ENCODE measurements around the gene PIGR. TPM values are rescaled to one million over a fixed set of nuclear protein-coding genes. Genes with fewer than 3 reads are reported as not detected.

Gene PIGR
- polyA plus RNA-seq, 1 of the 3 experiments (the other 2 are of a cell fraction): not detected

- no peak overlapping the region for H3K4me2 ChIP-seq
- no peak overlapping the region for H3K4me3 ChIP-seq (ENCODE audit: low read depth in 2 of 2, low read length in 1 of 2)
- H3K9ac ChIP-seq: no peak overlapping the region
- H3K4me1 ChIP-seq (ENCODE audit: control insufficient read depth in 1 of 2, insufficient read depth in 2 of 2, low read depth in 1 of 2, low read length in 1 of 2): no peaks in the 10 kb centered on the region
- H3F3A ChIP-seq (replicated peaks; ENCODE audit: insufficient read depth): no peaks in the 10 kb centered on the region
- H3K9me2 ChIP-seq: no peaks in the 10 kb centered on the region
- no peak for TF ChIP-seq FOSL2 (IDR thresholded peaks at IDR 0.05; ENCODE audit: borderline replicate concordance, low read depth)
- no peak for TF ChIP-seq CTCF (IDR thresholded peaks at IDR 0.05)
- TF ChIP-seq GABPA (IDR thresholded peaks at IDR 0.05; ENCODE audit: low read depth): no peak
- no peak for TF ChIP-seq FOXJ3 (CRISPR knock-in tag; IDR thresholded peaks at IDR 0.05)
- TF ChIP-seq, protein P1, sequence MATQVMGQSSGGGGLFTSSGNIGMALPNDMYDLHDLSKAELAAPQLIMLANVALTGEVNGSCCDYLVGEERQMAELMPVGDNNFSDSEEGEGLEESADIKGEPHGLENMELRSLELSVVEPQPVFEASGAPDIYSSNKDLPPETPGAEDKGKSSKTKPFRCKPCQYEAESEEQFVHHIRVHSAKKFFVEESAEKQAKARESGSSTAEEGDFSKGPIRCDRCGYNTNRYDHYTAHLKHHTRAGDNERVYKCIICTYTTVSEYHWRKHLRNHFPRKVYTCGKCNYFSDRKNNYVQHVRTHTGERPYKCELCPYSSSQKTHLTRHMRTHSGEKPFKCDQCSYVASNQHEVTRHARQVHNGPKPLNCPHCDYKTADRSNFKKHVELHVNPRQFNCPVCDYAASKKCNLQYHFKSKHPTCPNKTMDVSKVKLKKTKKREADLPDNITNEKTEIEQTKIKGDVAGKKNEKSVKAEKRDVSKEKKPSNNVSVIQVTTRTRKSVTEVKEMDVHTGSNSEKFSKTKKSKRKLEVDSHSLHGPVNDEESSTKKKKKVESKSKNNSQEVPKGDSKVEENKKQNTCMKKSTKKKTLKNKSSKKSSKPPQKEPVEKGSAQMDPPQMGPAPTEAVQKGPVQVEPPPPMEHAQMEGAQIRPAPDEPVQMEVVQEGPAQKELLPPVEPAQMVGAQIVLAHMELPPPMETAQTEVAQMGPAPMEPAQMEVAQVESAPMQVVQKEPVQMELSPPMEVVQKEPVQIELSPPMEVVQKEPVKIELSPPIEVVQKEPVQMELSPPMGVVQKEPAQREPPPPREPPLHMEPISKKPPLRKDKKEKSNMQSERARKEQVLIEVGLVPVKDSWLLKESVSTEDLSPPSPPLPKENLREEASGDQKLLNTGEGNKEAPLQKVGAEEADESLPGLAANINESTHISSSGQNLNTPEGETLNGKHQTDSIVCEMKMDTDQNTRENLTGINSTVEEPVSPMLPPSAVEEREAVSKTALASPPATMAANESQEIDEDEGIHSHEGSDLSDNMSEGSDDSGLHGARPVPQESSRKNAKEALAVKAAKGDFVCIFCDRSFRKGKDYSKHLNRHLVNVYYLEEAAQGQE (IDR thresholded peaks at IDR 0.05; ENCODE audit: low read depth, low read length): no peak
- TF ChIP-seq, protein P2, sequence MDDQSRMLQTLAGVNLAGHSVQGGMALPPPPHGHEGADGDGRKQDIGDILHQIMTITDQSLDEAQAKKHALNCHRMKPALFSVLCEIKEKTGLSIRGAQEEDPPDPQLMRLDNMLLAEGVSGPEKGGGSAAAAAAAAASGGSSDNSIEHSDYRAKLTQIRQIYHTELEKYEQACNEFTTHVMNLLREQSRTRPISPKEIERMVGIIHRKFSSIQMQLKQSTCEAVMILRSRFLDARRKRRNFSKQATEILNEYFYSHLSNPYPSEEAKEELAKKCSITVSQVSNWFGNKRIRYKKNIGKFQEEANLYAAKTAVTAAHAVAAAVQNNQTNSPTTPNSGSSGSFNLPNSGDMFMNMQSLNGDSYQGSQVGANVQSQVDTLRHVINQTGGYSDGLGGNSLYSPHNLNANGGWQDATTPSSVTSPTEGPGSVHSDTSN (IDR thresholded peaks at IDR 0.05): no peak
- TF ChIP-seq NRF1 (IDR thresholded peaks at IDR 0.05; ENCODE audit: low read depth, low read length): no peak
- TF ChIP-seq NFIC (IDR thresholded peaks at IDR 0.05; ENCODE audit: borderline replicate concordance): no peak
- TF ChIP-seq, protein P3, sequence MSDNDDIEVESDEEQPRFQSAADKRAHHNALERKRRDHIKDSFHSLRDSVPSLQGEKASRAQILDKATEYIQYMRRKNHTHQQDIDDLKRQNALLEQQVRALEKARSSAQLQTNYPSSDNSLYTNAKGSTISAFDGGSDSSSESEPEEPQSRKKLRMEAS (IDR thresholded peaks at IDR 0.05; ENCODE audit: low read depth): no peak
- no peak for TF ChIP-seq RFX5 (IDR thresholded peaks at IDR 0.05; ENCODE audit: low read length)
- no peak for TF ChIP-seq RAD21 (IDR thresholded peaks at IDR 0.05; ENCODE audit: low read length)
- TF ChIP-seq TEAD4 (IDR thresholded peaks at IDR 0.05; ENCODE audit: borderline replicate concordance, insufficient read depth): no peak
- TF ChIP-seq MXI1 (IDR thresholded peaks at IDR 0.05; ENCODE audit: low read depth, low read length): no peak
- TF ChIP-seq GATA2 (CRISPR knock-in tag; IDR thresholded peaks at IDR 0.05): no peak
- no peak for TF ChIP-seq SMC3 (IDR thresholded peaks at IDR 0.05; ENCODE audit: low read depth, low read length)
- no peak for TF ChIP-seq MEF2A (IDR thresholded peaks at IDR 0.05; ENCODE audit: borderline replicate concordance, low read depth)
- TF ChIP-seq CHD2 (IDR thresholded peaks at IDR 0.05; ENCODE audit: low read length, partially characterized antibody): no peak
- TF ChIP-seq ZBTB33 (IDR thresholded peaks at IDR 0.05; ENCODE audit: borderline replicate concordance, low read depth): no peak
- DNase-seq: no peak
- no peak overlapping the region for H3K27ac ChIP-seq (ENCODE audit: low read depth in 2 of 2, low read length in 1 of 2)
- ChIA-PET CTCF (interaction anchor here (0.9 to 9.4 kb wide), 3 partner anchors 185 to 284 kb away, joined by 3 to 380 read pairs (median 3); no protein-coding TSS in a partner anchor), POLR2A (no interaction called here)
- 65% methylated on average over 15 of the region's 15 CpGs for WGBS (ENCODE audit: low lambda C conversion rate)
- peaks cover 42% of the 10 kb centered on the region for H3K27me3 ChIP-seq (ENCODE audit: insufficient read depth)
- no peaks in the 10 kb centered on the region for H3K79me2 ChIP-seq (ENCODE audit: insufficient read depth)
- H3K36me3 ChIP-seq (replicated peaks in 1 of 2; ENCODE audit: control insufficient read depth in 1 of 2, insufficient read depth in 2 of 2, low read length in 1 of 2): no peaks in the 10 kb centered on the region
- no peak overlapping the region for H2AFZ ChIP-seq (ENCODE audit: low read depth)
- no peaks in the 10 kb centered on the region for H4K20me1 ChIP-seq (ENCODE audit: insufficient read depth)
- no peaks in the 10 kb centered on the region for H3K9me3 ChIP-seq
Observed at GRCh38 chr1:206915030-206915735, 31.1 kb downstream of the PIGR start.

Measured in SK-N-SH (cell line).